HG02885 (cell line): ENCODE data around the gene PLEKHB2.
"Not testable (repeated sequence)": the region's sequence is repeated elsewhere in the genome, so short reads cannot be mapped to it uniquely, and the experiment has no call there.

ENCODE experiments used
- ATAC-seq: cut with Tn5 transposase; IDR thresholded peaks from one replicate; pipeline ENCODE4 v1.9.1; 2021; ENCODE audit warnings: mild to moderate bottlenecking; ENCODE audit not compliant: unreplicated experiment, poor library complexity

PLEKHB2 gene

GRCh38 chr2:131093006-131093695 is 12.0 kb upstream of the PLEKHB2 start, which contains the start of gene FAM168B:
Gene FAM168B (minus strand): TSS chr2:131093460. CDS start chr2:131082646, 10,814 bp downstream.
- ATAC-seq = peak; percentile 83

GRCh38 chr2:131093696-131094462 is 11.3 kb upstream of the PLEKHB2 start:
- ATAC-seq = peak; percentile 69

DNA sequence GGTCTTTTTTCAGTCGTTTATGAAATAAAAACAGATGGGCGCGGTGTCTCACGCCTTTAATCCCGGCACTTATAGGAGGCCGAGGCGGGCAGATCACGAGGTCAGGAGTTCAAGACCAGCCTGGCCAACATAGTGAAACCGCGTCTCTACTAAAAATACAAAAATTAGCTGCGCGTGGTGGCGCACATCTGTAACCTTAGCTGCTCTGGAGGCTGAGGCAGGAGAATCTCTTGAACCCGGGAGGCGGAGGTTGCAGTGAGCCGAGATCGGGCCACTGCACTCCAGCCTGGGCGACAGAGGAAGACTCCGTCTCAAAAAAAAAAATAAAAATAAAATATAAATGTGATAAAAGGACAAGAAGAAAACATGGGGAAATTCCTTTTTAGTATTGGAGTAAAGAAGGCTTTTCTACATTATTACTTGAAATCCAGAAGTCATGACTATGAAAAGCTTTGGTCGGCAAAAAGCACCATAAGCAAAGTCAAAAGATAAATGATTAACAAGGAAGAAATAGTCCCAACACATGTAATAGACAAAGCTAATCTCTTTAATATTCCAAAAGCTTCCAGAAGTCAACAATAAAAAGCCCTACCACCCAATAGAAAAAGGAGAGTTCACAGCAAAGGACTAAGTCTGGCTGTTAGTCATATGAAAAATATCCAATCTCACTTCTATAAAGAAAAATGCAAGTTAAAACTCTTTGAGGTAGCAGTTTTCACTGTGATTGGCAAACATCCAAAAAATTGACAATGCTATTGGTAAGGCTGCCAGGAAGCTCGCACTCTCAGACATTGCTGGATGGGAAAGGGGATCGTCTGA is 10.5 kb upstream of the PLEKHB2 start:
- no peak for ATAC-seq

DNA sequence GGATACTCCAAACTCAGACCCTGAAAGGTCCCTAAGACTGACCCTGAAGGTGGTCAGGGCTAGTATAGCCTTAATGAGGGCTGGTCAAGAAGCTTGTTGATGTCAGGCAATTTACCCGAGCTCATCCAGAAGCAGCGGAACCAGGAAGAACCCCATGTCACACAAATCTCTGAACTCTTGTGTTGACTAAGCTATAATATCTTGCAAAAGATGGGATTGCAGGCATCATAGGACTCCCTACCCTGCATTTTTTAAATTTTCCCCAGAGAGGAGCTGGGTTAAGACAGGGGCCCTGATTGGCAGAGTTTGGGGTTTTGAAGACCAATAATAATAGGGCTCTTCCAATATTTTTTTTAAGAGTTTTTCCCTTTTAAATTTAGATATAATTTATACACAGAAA is 2.0 kb upstream of the PLEKHB2 start:
- no peak for ATAC-seq

- ATAC-seq = peak; percentile 76
These were observed 515 bp upstream of the PLEKHB2 start for GRCh38 chr2:131104487-131105155.

GRCh38 chr2:131105950-131106801 is 1.0 kb downstream of the PLEKHB2 start:
- peak; percentile 46 for ATAC-seq

DNA sequence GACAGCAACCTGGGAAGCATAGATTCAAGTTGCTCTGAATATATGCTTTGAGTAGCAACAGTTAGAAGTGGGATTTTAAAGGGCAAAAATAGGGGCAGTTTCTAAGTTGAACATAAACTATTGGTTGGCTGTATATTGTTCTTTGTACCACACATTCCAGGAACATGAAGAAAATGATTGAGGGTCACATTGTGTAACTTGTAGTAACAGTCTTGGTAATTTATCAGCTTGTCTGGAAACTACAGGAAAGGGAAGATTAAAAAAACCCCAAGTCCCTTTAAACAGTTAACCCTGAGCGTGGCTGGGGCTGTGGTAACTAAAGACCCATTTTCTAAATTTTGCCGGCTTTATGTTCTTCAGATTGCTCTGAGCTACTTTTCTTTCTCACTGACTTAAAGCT is 7.4 kb downstream of the PLEKHB2 start:
- ATAC-seq = no peak

GRCh38 chr2:131113566-131114227 is 8.6 kb downstream of the PLEKHB2 start:
- no peak for ATAC-seq

DNA sequence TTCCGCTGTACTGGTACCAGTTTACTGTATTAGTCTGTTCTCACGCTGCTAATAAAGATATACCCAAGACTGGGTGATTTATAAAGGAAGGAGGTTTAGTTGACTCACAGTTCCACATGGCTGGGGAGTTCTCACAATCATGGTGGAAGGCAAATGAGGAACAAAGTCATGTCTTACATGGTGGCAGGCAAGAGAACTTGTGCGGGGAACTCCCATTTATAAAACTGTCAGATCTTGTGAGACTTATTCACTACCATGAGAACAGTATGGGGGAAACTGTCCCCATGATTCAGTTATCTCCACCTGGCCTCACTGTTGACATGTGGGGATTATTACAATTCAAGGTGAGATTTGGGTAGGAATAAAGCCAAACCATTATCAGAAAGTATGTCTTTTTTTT is 9.8 kb downstream of the PLEKHB2 start:
- ATAC-seq = not testable (repeated sequence)

DNA sequence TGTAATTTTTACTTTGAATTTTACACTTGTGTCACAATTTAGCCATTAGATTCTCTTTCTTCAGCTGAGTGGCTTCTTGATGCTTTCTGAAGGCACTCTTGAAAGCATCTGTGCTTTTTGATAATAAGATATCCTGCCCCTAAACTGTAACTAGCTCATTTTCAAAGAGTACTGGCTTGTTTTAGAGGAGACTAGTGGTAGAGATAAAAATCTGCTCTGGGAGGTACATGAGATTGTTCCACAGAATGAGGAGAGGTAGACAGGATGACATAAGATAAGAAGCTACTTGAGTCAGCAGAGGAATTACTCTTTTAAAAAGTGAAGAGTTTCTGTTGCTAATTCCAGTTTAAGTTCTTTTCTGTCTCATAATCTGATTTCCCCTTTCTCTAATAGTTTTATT is 10.6 kb downstream of the PLEKHB2 start:
- ATAC-seq = no peak

DNA sequence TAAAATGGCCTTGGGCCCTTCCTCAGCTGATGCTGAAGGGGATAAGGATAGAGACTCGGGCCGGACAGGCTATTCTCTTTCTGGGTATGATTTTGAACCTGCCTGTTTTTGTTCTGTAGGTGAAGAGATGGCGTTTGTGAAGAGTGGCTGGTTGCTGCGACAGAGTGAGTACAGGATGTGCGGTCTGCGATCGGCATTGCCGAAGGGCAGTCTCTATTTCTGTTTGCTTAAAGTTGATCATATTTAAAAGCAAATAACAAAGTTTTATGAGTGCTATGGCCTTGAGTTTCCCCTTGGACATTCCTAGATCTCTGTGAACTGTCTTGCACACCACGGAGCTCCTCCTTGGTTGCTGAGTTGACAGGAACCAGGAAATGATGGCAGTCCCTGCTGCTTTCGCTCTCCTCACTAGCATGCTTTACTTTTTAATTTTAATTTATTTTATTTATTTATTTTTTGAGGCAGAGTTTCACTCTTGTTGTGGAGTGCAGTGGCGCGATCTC is 15.7 kb downstream of the PLEKHB2 start:
- no peak for ATAC-seq

DNA sequence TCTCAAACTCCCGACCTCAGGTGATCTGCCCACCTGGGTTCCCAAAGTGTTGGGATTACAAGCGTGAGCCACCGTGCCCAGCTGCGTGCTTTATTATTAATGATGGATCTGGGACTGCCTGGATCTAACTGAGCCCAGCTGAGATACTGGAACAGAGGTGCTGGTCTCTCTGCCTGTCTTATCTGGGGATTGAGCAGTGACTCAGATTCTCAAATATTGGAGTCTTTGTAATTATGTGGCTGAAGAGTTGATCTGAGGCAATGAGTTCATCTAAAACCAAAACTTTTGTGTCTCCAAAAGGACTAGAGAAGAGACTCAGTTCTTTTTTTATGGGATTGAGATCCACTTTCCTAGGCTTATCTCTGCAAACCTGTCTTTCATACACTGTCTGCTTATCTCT is 16.3 kb downstream of the PLEKHB2 start:
- no peak for ATAC-seq

- ATAC-seq = no peak
These were observed 17.4 kb downstream of the PLEKHB2 start for GRCh38 chr2:131122496-131122895.

DNA sequence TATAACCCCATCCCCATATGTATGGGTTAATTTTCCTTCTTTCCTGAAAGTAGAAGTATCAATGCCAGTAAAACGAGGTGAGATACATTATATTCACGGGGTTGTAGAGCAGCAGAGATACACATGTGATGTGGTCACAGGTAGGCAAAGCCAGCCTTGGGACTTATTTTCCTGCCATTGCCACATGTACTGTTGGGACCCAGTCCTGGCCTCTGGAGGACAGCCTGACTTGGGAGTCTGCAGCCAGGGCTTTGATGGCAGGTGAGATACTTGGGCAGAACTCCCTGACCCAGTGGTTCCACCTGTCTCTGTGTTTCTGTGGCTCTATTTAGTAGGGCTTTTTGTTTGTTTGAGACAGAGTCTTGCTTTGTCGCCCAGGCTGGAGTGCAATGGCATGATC is 18.1 kb downstream of the PLEKHB2 start:
- no peak for ATAC-seq

GRCh38 chr2:131125195-131125757 is 20.1 kb downstream of the PLEKHB2 start:
- ATAC-seq = no peak

GRCh38 chr2:131126436-131126835 is 21.3 kb downstream of the PLEKHB2 start:
- ATAC-seq = no peak

DNA sequence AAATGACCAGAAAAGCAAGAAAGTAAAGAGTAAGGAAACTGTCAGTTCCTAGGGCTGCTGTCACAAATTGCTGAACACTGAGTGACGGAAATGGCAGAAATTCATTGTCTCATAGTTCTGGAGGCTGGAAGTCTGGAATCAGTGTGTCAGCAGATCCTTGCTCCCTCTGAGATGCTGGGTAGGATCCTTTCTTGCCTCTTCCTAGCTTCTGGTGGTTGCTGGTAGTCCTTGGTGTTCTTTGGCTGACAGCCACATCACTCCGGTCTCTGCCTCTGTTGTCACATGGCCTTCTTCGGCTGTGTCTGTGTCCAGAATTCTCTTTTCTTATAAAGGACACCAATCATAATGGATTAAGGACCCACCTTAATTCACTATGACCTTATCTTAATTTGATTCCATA is 21.9 kb downstream of the PLEKHB2 start:
- no peak for ATAC-seq

DNA sequence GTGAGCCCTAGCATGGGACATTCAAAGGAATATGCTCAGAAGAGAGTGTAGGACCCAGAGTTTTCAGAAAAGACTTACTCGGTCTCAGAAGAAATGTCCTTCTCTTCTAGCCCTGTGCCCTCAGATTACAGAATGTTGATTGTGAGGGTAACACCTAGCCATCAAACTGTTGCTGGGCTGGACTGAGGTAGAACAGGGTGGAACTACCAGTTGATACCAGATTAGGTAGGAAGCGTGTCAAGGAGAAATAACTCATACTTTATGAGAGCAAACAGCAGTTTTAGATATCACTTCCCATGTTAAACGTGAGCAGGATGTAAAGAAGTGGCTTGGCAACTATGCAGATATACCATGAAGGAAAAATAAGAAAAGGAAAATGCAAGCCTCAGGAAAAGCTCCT is 22.8 kb downstream of the PLEKHB2 start:
- ATAC-seq = no peak

DNA sequence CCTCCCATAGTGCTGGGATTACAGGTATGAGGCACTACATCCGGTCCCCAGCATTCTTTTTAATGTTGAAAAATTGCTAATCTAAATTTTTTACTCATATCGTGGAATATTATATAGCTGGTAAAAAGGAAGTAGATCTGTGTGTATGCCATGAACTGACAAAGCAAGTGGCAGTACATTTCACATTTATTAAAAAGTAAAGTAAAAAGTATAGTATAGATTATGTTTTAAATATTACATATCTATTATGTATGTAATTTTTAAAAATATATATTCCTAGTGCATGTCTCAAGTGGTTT is 25.1 kb downstream of the PLEKHB2 start:
- ATAC-seq = no peak
